SH-SY5Y (cell line): ENCODE measurements around the gene DTNBP1.

Source experiments
- GATA2 ChIP-seq: IDR thresholded peaks from 2 replicates; pipeline ENCODE4 v1.6.1; 2011; ENCODE audit warnings: mild to moderate bottlenecking, low read depth, low read length
- GATA3 ChIP-seq: IDR thresholded peaks from 2 replicates; pipeline ENCODE4 v1.6.1; 2011; ENCODE audit warnings: low read depth, mild to moderate bottlenecking, low read length, moderate library complexity

DTNBP1 gene

DNA sequence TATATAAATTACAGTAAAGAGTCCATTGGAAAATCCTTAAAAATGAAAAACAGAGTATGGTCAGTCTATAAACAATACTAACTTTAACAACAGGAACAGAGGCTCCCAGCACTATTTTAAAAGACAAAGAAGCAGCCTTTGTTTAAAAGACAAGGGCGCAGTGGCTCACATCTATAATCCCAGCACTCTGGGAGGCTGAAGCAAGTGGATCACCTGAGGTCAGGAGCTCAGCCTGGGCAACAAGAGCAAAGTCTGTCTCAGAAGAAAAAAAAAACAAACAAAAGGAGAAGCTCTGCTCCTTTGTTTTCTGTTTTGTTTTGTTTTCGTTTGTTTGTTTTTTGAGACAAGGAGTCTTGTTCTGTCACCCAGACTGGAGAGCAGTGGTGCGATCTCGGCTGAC lies 89.4 kb downstream of the DTNBP1 start:
- TF ChIP-seq GATA3 (no peak), GATA2 (no peak)

DNA sequence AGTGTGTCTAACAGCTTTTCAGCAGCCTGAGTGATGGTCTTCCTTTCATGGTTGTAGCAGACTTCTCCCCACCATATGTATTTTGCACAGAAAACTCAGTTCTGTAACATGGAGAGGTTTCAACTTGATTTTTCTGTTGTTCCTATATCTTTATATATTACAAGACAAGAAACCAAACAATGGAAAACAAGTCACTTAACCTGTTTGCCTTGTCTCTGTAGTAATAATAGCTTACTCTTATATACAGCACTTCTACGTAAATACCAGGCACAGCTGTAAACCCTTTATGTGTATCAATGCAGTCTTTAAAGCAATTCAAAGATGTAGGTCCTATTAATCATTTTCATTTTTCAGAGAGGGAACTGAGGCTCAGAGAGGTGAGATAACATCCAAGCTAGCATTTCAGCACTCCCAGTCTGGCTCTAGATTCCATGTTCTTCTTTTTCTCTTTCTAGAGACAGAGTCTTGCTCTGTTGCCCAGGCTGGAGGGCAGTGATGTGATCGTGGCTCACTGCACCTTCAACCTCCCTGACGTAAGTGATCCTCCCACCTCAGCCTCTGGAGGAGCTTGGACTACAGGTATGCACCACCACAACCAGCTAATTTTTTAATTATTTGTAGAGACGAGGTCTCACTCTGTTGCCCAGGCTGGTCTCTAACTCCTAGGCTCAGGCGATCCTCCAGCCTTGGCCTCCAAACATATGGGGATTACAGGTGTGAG lies 90.4 kb downstream of the DTNBP1 start:
- TF ChIP-seq GATA2 (no peak), GATA3 (no peak)

DNA sequence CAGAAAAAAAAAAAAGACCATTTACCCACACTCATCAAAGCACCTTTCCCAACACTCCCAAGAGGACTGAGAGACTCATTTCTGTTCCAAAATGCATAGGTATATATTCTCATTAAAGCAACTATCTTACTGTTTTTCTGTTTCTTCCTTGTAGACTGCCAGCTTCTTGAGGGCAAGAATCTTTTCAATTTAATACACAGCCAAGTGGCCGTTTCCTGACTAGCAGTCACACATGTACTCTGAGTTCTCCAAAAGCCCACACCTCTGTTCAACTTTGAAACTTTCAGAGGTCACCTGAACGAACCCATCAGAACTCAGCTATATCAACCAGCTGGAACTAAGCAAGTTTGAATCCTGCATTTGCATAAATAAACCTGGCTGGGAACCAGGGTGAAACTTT lies 92.7 kb downstream of the DTNBP1 start:
- no peak for TF ChIP-seq GATA3
- TF ChIP-seq GATA2, result no peak

DNA sequence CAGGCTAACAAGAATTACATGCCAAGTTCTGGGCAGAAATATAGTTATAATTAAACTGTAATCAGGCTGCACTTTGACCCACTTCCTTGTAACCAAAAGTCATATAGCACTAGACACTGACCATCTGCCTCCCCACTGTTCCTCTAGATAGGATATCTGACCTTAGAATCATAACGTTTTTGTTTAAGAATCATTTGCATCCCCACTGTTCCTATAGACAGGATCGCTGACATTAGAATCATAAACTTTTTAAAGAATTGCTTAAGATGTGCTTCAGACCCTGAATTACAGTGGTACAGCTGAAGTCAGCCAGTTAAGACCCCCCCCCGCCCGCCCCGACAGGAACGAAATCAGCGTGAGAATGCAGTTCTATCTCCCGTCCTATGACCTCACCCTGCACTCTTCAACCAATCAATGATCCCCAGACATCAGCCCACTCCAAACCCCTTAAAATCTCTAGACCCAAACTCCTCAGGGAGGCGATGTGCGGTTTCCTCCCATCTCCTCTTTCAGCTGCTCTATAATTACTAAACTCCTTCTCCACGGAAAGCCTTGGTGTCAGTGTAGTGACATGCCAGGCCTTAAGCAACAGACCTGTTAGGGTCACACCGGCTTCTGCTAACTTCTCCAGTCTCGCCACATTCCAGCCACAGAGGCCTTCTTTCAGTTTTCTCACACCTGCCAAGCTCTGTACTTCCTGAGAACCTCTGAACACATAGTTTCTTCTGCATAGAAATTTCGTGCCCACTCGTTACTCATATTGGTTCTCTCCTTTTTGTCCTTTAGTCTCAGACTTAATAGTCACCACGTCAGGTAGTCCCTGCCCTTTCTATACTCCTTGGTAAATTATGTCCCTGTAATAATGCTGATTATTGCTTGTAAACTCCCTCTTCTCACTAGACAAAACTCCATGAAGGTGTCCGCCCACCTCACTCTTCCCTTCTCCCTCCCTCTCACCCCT lies 93.5 kb downstream of the DTNBP1 start:
- TF ChIP-seq GATA3 (no peak), GATA2 (no peak)

DNA sequence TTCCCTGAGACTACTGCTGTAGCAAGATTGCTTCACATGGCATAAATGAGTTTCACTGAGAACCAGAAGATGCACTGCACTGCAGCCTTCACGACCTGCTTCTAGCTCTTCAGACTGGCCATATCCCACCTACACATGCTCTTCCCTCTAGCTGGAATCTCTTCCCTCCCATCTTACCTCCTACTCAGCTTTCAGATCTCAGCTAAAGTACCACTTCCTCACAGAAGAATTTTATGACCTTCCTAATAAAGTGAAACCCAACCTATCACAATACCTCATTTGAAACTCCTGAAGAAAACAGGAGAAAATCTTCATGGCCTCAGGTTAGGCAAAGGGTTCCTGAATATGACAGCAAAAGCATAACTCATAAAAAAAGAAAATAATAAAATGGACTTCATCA lies 99.9 kb downstream of the DTNBP1 start:
- TF ChIP-seq GATA2, result no peak
- no peak for TF ChIP-seq GATA3

DNA sequence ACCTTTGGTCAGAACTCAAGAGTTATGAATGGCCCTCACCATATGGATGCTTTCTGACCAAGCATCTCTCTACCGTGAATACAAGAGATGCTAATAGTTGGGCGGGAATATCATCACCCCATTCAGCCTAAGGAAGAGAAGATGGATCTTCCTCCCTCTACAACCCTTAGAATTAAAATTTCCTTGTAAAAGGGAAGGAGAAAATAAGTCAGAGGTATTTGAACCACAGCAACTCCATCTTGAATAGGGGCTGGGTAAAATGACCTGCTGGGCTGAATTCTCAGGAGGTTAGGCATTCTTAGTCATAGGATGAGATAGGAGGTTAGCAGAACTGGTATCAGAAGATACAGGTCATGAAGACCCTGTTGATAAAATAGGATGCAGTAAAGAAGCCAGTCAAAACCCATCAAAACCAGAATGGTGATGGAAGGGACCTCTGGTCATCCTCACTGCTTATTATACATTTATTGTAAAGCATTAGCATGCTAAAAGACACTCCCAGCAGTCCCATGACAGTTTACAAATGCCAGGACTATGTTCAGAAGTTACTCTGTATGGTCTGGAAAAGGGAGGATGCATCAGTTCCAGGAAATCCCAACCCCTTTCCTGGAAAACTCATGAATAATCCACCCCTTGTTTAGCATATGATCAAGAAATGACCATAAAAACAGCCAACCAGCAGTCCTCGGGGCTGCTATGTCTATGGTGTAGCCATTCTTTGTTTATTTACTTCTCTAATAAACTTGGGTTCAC lies 101.2 kb downstream of the DTNBP1 start:
- no peak for TF ChIP-seq GATA2
- TF ChIP-seq GATA3, result no peak

DNA sequence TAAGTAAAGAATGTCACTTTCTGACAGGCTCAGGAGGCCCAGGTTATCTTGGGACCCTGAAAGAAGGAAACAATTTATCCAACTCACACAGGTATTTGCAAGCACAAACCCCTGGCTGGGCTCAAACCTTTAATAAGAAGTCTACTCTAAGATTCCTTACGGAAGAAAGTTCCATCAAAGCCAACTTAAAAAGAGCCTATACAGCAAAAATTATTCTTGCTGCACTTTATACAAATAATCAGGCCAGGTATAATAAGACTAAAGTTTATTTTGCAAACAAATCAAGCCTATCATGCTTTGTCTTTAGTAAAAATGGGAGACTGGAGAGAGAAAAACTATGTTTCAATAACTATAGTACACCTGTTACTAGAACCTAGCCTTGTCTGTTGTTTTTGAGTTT lies 102.1 kb downstream of the DTNBP1 start:
- TF ChIP-seq GATA3, result no peak
- TF ChIP-seq GATA2, result no peak

DNA sequence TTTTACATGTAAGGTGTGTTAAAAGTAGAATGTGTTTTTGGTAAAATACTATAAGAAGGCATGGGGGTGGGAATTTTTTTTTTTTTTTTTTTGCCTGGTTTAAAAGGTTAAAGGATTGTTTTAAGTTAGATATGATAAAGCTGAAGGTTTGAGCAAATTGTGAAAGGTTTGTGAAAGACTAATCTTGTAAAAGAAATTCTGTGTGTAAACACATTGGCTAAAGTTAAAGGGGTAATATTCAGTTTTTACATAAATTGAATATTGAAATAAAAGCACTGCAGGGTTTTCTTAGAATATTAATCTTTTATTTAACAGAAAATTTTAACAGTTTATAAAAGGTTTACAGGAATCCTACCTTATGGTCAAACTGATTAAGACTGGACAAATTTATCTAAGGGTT lies 105.7 kb downstream of the DTNBP1 start:
- TF ChIP-seq GATA3, result no peak
- no peak for TF ChIP-seq GATA2

DNA sequence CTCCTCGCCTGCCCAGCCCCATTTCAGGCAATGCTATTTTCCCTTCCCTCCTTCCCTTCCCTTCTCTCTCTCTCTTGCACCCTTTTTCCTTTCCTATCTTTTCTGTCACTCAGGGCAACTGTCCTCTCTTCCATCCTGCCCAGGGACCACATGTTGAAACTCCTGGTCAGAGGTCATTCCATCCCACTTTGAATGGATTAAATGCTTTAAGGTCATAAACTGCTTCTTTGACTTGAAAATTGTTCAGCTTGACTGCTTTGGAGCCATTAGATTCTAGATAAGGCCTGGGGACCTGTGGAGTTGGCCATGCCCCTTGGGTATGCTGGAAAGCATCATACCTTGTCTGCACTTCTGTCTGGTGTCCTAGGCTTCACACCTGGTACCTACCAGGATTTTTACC lies 106.1 kb downstream of the DTNBP1 start:
- peak; percentile 62 for TF ChIP-seq GATA2
- no peak for TF ChIP-seq GATA3

DNA sequence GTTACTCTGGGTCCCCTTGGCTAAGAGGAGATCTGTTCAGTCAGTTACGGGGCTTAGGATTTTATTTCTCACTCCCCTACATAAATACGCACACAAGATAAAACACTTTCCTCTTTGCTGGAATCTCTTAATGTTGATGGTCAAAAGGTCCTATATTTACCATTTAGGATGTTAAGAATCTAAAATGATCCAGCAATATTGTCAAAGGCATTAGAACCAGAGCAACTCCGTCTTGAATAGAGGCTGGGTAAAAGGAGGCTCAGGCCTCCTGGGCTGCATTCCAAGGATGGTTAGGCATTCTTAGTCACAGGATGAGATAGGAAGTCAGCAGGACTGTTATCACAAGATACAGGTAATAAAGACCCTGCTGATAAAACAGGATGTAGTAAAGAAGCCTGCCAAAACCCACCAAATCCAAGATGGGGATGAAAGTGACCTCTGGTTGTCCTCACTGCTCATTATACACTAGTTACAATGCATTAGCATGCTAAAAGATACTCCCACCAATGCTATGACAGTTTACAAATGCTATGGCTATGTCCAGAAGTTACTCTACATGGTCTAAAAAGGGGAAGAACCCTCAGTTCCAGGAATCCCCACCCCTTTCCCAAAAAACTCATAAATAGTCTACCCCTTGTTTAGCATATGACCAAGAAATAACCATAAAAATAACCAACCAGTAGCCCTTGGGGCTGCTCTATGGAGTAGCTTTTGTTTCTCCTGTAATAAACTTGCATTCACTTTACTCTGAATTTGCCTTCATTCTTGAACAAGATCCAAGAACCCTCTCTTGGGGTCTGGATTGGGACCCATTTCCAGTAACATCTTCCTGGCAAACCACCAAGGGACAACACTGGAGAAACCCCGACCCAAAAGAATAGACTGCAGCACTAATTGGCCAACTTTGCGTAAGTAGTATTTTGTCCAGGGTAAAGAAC lies 107.5 kb downstream of the DTNBP1 start:
- TF ChIP-seq GATA3 (no peak), GATA2 (no peak)

DNA sequence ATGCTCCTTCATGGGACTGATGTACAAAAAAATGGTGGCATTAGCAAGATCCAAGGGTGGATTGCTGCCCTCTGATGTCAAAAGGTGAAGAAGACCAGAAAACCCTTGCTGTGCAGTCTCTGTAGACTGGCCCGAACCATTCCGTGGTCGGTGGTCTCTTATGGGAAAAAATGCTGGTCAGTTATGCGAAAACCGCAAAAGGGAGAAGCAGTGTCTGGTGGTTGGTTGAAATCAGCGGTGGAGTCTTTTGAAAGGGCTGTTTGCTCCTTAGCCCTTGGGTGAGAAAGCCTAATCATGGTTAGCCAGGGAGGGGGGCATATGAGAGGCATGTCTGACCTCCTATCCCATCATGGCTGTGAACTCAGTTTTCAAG lies 108.1 kb downstream of the DTNBP1 start:
- TF ChIP-seq GATA2 (no peak), GATA3 (no peak)

DNA sequence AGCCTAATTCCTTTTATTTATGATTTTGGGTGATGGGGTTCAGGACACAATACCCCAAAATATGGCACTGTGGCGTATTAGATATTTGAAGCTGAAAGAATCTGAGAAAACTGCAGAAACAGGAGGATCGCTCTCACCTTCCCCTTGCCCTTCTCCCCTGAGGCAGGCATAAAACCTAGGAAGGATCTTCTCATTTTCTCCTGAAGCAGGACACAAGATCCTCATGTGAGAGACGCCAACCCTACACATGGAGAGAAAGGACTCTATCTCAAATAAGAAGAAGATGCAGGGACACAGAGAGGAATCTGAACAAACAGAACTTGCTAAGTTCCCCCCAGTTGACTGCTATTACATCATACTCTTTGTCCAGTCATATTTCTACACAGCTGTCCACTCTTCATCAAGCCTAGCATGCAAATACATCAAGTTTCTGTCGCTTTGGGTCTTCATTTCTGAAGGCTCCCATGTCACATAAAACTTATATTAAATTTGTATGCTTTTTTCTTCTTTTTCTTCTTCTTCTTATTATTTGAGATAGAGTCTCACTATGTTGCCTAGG lies 109.0 kb downstream of the DTNBP1 start:
- no peak for TF ChIP-seq GATA2
- no peak for TF ChIP-seq GATA3

DNA sequence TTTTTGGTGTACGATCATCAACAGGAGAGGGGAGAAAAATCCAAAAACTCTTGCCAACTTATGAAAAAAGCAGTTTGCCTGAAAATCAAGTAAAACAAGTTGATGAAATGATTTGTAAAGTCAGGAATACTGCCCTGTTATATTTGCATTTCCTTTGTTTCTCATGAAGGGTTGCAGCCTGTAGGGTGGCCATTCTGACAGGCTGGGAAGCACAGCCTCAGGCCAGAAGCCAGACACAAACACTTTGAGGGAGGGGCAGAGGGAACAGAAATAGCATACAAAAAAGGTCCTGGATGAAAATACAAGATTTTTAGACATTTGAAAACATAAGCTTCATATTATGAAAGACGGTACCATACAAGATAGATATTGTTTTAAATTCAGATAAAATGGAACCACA lies 109.8 kb downstream of the DTNBP1 start:
- no peak for TF ChIP-seq GATA2
- no peak for TF ChIP-seq GATA3
